ENCODE results near the gene ZDHHC11B.

DNA sequence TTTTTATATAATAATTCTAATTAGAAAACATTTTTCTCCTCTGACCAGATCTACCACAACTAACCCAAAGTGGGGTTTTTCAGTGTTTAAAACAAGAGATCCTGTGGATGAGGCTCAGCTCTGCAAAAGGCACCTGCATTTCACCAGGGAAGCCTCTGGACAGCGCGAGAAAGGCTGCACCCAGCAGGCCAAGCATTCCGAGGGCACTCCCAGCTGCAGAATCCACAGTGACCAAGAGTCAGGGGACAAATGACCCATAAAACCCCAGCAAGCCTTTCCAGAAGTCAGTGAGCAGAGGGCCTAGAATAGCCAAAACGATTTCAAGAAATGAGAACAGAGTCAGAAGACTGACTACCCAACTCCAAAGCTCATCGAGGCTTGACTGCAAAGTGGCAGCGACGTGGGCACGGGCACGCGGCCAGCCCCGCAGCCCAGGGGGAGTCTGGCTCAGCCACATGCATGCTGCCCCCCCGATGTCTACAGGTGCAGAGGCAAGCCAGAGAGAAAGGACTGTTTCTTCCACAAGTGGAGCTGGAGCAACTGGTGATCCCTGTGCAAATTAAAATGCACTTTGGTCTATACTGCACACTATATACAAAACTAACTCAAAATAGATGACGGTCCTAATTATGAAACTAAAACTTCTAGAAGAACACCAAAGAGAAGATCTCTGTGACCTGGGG is 117.6 kb downstream of the ZDHHC11B start:
- TF ChIP-seq, protein P1, sequence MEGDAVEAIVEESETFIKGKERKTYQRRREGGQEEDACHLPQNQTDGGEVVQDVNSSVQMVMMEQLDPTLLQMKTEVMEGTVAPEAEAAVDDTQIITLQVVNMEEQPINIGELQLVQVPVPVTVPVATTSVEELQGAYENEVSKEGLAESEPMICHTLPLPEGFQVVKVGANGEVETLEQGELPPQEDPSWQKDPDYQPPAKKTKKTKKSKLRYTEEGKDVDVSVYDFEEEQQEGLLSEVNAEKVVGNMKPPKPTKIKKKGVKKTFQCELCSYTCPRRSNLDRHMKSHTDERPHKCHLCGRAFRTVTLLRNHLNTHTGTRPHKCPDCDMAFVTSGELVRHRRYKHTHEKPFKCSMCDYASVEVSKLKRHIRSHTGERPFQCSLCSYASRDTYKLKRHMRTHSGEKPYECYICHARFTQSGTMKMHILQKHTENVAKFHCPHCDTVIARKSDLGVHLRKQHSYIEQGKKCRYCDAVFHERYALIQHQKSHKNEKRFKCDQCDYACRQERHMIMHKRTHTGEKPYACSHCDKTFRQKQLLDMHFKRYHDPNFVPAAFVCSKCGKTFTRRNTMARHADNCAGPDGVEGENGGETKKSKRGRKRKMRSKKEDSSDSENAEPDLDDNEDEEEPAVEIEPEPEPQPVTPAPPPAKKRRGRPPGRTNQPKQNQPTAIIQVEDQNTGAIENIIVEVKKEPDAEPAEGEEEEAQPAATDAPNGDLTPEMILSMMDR (conservative IDR thresholded peaks at IDR 0.05 in 1 of 2, IDR thresholded peaks at IDR 0.05 in 1 of 2; ENCODE audit: extremely low read depth in 1 of 2, insufficient read depth in 1 of 2, low read depth in 1 of 2, low read length in 2 of 2): no peak
- TF ChIP-seq EZH2 (IDR thresholded peaks at IDR 0.05; ENCODE audit: borderline replicate concordance, low read length): no peak

Measured in mammary epithelial cell (primary cell).